COLO668 (cell line): ENCODE results near the gene CTBP2.
A peak's percentile ranks its signal among the peaks of the same experiment; 100 is the strongest.

Experiments
- DNase-seq: peaks from one replicate; lab custom pipeline; 2025; ENCODE audit not compliant: unreplicated experiment; lab: John Stamatoyannopoulos, UW

Gene CTBP2

DNA sequence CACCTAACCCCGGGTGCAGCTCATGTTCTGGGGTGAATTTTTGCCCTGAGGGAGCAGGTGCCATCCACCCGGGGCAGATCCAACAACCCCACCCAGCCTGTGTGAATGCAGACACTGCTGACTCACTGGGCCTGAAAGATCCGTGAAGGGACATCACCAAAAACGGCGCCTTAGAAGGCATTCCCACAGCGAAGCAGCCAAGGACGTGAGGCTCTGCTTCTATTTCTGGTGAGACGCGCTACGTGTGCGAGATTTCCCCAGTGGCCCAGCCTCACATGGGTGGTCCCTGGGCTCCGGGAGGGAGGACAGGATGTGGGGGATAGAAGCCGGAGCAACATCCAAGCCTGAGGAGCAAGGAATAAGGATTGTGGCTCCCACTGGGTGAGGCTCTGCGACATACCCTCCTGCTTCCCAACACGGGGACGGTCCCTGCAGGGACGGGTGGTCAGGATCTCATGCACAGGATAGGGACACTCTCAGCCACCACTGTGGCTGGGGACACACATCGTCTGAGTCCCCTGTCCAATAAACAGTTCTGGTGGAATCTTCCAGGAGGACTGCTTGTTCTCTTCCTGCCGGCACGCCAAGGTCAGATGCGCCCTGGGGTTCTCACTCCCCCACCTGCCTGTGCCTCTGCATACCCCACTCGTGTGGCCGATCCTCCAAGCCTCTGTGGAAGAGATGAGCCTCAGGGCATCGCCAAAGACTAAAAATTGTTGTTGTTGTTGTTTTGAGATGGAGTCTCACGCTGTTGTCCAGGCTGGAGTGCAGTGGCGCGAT is 148.2 kb downstream of the CTBP2 start:
- DNase-seq = no peak

DNA sequence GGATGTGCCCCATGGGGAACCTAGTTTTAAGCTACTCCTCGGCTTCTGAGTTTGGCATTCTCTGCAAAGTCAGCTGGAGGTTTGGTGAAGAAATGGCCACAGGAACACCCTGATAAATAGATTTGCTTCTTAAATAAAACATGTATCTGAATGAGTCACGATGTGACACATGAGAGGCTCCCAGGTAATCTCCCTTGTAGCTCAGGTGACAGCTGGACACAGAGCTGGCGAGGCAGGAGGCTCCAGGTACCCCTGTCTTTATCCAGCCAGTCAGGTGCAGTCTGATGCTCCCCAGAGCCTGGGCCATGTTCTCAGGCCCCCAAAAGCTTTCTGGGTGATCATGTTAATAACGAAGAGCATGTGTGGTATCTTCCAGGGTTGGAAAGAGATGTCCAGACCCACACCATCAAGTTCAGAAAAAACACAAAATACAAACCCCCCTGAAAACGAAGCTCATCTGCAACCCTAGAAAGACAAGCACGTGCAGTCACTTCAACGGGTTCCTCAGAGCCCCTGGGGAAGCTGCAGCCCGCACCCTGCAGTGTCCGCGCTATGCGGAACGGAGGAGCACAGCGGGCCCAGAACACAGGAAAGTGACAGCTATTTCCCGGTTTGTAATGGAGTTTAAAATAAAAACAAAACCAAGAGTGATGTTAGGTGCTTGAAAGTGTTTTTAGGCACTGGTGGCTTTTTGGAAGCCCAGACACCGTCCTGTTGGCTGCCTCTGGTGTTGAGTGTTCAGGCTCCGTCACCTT is 149.0 kb downstream of the CTBP2 start:
- DNase-seq = peak; percentile 12

DNA sequence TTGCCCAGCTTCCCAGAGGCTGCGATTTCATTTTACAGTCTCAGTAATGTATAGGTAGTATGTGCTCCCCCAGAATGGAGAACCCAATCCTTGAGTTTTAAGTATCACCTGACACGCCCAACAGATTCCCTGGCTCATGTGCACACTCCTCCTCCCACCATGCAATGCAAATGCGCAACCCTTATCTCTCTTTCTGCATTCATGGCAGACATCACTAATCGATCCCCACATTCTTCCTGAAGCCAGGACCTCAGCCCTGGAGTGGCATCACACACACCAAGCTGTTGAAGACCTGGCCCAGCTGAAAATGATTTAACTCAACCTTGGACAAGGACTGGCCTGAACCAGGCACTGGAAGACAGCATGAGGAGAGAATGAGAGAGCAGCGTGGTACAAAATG is 150.0 kb downstream of the CTBP2 start:
- DNase-seq = no peak

DNA sequence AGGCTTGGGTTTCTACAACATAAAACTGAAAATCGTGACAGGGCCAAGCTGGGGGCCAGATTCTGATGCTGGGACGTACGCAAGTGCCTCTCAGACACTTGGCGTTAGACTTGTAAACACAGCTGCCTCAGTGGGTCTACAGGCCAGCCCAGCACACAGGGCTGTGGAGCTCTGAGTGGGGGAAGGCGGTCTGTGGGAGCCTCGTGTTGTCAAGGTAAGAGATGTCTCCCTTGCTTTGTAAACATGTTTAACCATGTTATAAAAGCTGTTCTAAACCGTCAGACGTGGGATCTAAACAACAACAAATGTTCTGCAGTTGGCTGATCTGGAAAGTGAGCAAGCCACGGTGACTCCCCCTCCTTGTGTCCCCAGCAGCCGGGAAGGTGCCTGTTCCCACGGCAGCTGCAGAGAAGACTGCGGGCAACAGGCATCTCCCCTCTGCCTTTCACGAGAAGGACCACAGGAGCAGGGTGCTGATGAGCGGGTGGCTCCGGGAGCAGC is 150.7 kb downstream of the CTBP2 start:
- no peak for DNase-seq

DNA sequence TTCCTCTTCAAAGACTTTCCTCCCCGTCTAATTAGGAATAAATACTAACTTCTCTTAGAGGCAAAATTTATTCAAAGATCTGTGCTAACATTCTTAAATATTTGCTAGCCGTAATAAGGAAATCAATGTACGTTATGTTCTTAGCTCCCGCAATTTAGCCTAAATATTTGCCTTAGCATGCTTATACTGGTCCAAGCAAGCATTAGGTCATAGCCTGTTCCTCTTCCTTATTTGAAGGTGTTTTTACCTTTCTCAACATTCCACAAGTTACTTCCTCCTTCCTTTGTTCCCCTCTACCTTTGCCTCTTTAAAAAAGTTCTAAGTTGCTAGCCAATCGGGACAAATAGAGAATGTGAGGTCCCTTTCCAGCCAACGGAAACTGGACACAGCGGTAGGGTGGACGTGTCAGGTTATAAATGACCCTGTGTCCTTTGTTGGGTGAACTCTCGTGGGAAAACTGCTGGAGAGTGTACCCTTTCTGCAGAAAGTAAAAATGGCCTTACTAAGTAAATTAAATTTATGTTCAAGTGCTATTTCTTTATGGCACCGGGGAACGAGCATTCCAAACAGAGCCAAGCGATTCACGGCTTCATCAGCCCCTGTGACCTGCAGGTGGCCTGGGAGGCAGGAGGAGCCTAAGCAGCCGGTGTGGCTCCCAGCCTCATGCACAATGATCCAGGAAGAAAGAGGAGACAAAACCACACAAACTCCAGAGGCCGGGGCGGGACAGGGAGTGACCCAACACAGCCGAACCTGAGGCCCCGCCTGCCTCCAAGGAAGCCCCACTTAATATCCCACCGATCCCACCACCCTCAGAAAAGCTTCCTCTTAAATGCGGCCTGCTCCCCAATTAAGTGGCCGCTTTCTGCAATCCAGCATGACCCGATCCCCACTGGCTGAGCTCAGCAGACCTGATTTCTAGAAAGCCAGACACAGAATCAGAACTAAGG is 151.4 kb downstream of the CTBP2 start:
- no peak for DNase-seq

DNA sequence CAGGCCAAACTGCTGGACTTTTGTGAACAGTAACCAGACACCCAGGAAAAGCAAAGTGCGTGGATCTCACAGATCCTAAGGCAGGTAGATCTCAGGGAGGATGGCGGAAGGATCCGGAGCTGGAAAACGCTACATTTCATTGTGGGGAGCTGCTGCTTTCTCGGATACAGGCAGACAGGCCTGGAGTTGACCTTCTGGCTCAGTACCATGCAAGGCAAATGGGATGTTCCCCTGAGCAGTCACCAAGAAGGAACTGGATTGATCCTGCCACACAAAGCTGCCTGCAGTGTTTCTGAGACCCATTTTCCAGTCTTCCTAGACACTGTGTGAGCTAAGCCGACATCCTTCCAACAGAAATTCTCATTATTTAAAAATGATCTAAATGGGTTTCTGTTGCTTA is 152.9 kb downstream of the CTBP2 start:
- no peak for DNase-seq

DNA sequence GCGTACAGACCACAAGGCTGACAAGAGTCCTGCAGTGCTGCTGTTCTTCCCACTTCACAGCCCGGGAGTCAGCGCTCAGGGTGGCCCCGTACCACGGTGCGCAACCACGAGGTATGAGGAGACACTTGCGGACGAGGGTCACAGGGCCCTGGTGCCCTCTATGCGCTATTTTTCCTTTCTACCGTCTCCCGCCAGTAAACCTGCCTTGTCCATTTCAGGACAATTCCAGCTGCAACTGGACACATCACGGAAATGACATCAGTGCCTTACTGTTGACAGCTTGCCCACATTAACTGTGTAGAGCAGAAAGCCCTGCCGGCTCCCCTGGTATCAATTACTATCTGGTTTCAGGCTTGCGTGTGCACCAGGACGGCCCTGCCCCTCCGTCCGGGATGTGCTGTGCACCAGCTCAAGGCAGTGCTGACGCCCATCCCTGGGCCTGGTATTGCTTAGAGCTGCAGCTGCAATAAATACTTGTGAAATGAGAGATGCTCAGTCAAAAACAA is 153.4 kb downstream of the CTBP2 start:
- DNase-seq = peak; percentile 11

DNA sequence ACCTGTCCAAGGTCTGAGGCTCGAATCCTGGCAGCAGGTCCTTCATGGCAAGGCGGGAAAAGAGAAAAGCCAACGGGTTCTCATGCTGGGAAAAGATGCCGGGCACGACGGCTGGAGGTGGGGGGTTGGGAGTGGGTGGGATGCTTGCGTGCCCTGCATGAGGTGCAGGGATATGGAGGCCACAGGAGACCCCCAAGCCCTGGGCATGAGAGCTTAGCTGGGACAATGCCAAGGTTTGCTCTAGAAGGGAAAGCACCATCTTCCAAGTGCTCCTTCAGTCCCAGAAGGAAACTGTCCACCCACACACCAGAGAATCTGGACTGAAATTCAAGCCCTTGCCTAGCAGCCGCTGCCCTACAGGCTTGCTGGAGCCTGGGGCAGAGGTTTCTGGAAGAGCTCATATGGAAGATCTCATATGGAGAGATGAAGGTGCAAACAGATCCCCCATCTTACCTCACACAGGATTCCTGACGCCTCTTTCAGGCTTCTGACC is 154.1 kb downstream of the CTBP2 start:
- DNase-seq = no peak

DNA sequence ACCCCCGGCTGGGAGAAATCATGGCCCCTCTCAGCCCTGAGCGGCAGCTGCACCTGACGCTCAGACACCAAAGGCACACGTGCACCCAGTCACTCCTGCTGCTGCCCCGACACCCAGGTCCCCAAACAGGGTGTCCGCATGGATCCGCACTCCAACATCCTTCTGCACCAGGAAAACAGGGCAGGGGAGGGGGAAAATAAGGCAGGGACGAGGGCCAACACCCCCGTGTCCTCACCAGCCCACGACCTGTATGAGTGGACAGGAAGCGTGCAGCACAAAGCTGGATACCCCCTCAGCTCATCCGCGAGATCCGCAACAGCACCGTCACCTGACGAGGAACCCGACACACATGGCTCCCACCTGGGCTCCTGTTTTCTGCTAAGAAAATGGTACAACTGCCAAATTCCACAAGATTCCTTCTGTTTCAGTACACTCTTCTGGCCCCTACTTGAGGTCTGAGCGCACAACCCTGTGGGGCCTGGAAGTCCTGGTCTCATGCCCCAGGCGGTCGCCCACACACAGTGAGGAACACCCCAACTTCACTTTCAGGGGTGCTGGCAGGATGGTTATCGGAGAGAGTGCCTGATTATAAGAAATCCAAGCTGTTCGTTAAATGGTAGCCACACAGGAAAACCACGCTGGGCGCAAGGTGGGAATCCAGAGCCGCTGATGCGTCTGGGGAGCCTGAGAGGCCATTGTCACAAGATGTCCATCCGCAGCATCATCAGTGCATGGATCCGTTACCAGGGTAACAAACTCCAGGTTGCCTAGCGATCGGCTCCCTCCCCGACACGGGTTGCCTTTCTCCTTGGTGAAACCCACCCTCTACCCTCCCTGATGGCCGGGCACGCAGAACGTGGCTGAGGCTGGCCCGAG is 154.8 kb downstream of the CTBP2 start:
- no peak for DNase-seq

DNA sequence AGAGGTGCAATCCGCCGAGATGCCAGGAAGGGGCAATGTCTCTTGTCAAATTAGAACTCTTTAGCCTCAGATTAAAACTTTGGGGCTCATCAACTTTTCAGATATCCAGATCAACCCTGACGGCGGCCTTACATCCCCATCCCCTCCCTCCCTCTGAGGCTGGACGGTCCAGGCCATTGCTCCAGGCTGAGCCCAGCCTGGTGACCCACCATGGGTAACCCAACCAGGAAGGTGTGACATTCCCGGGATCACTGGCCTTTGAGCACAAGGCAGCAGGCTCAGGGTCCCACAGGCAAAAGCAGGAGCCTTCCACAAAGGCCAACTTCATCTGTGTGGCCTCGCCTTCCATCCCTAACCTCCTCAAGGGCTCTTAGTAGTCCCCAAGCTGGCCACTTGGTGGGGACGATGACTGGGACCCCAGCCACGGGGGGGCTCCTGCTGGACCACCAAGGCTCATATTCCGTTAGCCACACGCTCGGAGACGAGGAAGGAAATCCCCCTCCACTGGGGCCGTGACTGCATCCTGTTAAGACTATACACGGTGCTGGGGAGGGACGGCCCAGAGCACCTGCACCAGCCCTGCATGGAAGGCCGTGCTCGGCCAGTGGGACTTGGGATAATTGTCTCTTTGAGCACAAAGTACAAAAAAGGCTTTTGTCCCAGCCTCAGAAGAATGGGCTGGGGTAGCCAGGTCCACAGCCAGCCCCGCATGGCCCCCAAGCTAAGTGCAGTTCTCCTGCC is 155.6 kb downstream of the CTBP2 start:
- DNase-seq = no peak

DNA sequence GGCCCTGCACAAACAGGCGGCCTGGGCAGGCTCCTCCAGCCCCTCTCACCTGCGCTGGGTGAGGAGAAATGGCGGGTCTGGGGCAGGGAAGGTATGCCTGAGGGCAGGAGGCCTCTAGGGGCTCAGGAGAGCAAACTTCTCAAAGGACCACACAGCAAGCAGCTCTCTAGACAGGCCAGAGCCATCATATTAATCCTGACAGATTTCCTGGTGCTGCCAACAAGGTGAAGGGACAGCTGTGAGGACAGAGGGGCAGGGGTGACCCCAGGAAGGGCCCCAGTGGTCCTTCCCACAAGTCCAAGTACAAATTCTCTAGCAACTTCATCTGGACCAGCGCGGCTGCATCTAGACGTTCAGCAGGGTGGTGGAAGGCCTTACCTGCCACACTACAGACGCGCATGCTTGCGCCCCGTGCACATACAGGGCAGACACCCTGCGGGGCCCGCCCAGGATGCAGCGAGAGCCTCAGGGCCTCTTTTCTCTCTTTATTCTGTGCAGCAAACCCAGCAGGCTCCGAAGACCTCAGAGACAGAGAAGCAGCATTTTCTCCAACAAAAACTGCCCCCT is 156.4 kb downstream of the CTBP2 start:
- DNase-seq = no peak

DNA sequence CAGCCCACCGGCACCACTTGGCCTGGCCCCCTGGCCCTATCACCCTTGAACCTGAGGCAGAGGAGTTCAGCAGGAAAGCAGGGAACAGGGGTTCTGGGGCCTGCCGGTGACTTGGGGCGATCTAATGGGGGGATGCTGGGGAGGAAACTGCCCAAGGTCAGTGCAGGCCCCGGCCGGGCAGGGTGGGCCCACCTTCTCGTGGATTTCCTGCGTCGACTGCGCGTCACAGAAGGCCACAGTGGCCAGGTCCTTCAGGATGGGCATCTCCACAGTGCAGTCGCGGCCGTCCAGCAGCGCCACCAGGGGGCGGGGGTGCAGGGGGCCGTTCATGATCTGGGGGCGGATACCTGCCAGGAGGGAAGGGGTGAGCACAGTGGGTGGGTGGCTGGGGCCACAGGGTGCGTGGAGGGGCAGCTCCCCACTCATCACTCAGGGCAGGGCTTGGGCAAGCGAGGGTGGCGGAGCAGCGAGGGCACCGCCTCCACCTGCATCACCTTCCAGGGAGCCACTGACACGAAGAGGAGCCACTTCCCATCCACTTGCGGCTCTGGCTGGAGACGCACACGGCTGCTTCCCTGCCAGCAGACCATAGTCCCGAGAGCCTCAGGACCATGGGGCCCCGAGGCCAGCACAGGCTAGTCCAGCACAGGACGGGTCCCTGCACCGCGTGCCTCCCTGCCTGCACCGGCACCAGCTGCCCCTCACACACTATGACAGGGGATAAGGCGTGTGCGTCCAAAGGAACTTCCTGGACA is 157.0 kb downstream of the CTBP2 start:
- no peak for DNase-seq

DNA sequence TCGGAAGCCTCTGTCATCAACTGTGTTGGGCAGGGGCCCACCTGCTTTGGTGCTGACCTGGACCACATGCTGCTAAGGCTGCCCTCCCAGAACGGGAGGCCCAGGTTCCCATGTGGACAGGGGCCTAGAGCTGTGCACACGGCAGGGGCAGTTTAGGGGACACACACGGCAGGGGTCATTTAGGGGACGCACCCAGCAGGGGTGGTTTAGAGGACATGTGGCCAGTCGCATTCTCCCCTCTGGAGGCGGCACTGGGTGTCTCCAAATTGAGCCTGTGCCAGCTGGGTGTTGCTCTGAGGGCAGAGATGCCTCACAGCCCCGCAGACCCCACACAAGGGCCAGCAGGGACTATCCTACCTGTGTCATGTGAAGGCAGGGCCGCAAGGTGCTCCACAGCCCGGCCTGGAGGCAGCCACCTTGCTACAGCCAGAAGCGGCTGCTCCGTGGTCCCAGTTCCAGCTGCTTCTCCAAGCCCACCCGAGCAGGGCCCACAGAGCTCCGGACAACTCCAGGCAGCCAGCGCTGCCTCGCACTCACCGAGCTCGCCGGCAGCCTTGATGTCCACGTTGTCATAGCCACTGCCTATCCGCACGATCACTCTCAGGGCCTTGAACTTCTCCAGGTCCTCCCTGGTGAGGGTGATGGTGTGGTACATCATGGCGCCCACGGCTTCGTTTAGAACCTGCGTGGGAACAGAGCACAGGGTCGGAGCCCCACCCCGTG is 157.8 kb downstream of the CTBP2 start:
- DNase-seq = no peak

DNA sequence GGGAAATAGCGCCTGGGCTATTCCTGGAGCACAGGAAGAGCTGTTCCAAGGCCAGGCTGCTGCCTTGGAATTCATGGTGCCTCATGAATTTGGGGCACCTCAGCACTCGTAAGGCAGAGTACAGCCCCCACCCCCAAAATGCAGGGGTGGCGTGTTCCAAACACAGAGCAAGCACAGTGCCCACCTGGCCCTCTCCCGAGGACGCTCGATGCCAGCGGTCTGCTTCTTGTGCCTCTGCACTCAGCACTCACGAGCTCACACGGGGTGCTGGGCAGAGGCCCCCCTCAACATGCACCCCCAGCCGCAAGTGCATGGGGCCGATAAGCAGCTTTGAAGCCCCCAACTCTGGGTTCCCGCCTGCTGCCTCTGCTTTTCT is 158.3 kb downstream of the CTBP2 start:
- DNase-seq = no peak

DNA sequence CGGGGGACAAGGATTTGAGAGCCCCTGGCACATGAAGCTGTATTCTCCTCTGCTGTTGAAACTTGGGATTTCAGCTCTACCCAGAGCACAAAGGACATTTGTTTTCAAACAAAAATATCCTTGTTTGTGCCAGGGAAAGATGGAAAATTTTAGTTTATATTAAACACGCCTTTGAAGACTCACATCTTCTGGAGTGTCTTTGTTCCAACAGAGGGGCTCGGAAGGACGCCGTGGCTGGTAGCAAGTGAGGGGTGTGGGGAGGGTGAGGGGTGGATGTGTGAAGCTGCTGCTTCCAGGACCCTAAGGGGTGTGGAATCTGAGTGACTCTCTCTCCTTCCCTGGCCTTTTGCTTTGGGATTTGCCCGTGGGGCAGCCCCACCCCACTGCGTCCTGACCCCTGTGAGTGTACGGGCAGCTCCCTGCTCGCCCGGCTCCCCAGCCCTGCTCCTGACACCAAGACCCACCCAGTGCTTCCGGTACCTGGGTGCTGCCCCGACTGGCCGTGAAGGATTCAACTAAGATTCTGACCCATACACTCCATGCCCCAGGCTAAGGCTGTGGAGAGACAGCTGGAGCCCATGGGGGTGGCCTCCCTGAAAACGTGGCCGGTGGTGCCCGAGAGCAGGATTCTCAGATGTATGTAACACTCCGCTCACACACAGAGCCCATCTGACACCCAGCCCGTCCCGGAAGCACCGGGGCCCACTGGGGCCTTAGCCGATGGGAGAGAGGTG is 158.9 kb downstream of the CTBP2 start:
- DNase-seq = no peak

DNA sequence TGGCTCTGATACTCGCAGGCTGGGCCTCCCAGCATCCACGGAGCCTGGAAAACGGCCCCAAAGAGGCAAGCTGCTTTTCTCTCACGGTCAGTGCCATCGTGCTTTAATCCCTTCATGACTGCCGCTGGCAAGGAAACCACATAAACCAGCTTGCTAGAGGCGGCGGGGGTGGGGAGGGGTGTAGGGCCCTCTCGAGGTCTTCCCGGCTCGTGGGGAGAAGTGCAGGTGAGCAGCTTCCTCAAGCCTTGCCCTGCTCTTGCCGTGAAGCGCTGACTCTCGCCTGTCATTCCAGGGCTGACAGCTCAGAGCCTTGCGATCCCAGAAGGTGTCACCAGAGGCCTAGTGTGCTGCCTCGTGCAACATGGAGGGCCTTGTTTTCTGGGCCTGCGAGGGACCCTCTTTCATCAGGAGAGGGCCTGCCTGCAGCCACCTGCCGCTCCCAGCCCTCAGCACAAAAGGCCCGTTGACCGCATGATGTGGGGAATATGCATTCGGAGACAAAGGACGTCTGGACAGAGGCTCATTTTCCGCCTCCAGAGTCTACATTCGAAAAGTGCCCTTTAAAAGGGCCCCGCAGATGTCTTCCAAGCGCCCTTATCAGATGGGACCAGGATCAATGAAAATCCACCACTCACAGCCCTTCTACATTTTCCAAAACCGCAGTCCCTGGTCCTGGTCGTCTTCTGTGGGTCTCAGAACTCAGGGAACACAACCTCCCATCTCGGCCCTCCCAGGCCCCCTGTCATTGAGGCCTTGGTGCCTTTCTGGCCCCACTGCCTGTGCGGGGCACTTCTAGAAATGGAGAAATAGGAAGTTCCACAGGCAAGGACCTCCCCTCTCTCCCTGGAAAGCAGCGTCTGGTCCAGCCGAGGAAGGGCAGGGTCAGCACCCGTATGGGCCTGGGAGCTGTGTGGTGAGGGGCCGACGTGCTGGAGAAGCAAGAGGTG is 159.7 kb downstream of the CTBP2 start:
- peak; percentile 2 for DNase-seq
